GM12874 (cell line): Measurements from ENCODE around the gene UBE2Q1.

Experiments
- CTCF ChIP-seq: IDR thresholded peaks from 2 replicates; pipeline ENCODE4 v1.5.1; 2011; ENCODE audit warnings: low read depth, mild to moderate bottlenecking, control low read depth, low read length, moderate library complexity; ENCODE audit not compliant: insufficient read depth

Gene UBE2Q1

GRCh38 chr1:154519591-154519991, 38.9 kb downstream of the UBE2Q1 start:
- TF ChIP-seq CTCF, result no peak

GRCh38 chr1:154517661-154518060, 40.8 kb downstream of the UBE2Q1 start:
- no peak for TF ChIP-seq CTCF

- no peak for TF ChIP-seq CTCF
Observed at GRCh38 chr1:154514066-154514553, 44.4 kb downstream of the UBE2Q1 start.

GRCh38 chr1:154512760-154513159, 45.7 kb downstream of the UBE2Q1 start:
- no peak for TF ChIP-seq CTCF

GRCh38 chr1:154503898-154504297, 54.6 kb downstream of the UBE2Q1 start:
- TF ChIP-seq CTCF, result no peak

GRCh38 chr1:154502744-154503115, 55.7 kb downstream of the UBE2Q1 start:
- no peak for TF ChIP-seq CTCF

GRCh38 chr1:154502066-154502743, 56.3 kb downstream of the UBE2Q1 start, which contains the start of the genes SHE and TDRD10:
SHE (minus strand) TSS chr1:154502412; CDS start chr1:154502026, 386 bp downstream.
TDRD10 (plus strand) TSS chr1:154502219; CDS start chr1:154506904, 4,685 bp downstream.
- no peak for TF ChIP-seq CTCF
